ENCODE data around the gene DUSP22. TPM values are rescaled to one million over a fixed set of nuclear protein-coding genes. Genes with fewer than 3 reads are reported as not detected.

Gene DUSP22
- total and polyA plus RNA-seq, 4 donors: 9.5 to 31.0 (median 20.1) TPM

DNA sequence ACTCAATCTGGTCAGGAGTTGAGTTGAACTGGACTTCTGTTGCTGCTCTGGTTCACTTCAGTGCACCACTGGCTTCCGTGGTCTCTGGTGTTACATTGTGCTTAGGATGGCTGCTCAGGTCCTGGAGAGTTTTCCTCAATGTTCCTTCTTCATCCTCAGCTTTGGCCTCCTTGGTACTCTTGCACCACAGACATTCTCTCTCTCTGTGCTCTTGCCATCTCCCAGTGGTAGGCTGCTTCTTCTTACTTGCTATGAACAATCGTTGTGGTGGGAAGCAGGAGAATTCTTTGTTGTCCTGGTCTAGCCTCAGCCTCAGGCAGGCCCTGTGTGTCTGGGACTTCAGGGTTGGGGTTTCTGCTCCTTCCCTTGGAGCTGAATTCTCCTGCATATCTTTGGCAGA lies 14.5 kb upstream of the DUSP22 start (continued):
- TF ChIP-seq, protein P1, sequence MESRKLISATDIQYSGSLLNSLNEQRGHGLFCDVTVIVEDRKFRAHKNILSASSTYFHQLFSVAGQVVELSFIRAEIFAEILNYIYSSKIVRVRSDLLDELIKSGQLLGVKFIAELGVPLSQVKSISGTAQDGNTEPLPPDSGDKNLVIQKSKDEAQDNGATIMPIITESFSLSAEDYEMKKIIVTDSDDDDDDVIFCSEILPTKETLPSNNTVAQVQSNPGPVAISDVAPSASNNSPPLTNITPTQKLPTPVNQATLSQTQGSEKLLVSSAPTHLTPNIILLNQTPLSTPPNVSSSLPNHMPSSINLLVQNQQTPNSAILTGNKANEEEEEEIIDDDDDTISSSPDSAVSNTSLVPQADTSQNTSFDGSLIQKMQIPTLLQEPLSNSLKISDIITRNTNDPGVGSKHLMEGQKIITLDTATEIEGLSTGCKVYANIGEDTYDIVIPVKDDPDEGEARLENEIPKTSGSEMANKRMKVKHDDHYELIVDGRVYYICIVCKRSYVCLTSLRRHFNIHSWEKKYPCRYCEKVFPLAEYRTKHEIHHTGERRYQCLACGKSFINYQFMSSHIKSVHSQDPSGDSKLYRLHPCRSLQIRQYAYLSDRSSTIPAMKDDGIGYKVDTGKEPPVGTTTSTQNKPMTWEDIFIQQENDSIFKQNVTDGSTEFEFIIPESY (IDR thresholded peaks at IDR 0.05): no peak
- no peak for TF ChIP-seq FOXA2 (IDR thresholded peaks at IDR 0.05)

DNA sequence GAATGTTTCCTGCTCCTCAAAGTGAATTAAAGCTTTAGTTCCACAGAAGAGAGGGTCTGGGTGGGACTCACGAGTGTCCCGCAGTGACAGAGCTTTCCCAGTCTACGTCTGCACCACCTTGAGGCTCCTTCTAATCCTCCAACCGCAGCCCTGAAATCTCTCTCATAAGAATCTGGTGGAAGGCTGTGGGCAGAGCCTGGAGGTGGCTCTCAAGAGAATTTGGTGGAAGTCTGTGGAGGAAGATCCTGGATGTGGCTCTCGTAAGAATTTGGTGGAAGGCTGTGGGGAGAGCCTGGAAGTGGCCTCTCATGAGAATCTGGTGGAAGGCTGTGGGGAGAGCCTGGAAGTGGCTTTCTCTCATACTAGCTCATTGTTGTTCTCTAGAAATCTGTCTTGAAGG lies 13.8 kb upstream of the DUSP22 start:
- Histone ChIP-seq H3K4me3 (ENCODE audit: low read depth in 1 of 3, low read length in 3 of 3) (no peak overlapping the region), H3K9ac (ENCODE audit: low read depth in 1 of 2, low read length in 2 of 2) (no peak overlapping the region), H3K27ac (ENCODE audit: low read depth in 1 of 2, low read length in 2 of 2) (no peak overlapping the region), H3K27me3 (ENCODE audit: control insufficient read depth in 4 of 4, insufficient read depth in 4 of 4, low read length in 3 of 4) (no peaks in the 10 kb centered on the region), H3K9me3 (ENCODE audit: control insufficient read depth in 4 of 4, low read length in 3 of 4) (no peaks in the 10 kb centered on the region), H3K4me1 (ENCODE audit: control insufficient read depth in 4 of 4, insufficient read depth in 4 of 4, low read length in 3 of 4) (no peaks in the 10 kb centered on the region), H3K36me3 (ENCODE audit: control insufficient read depth in 4 of 4, insufficient read depth in 3 of 4, low read depth in 1 of 4, low read length in 3 of 4) (no peaks in the 10 kb centered on the region)
- 83% methylated on average over 5 of the region's 5 CpGs for WGBS
- TF ChIP-seq, protein P2, sequence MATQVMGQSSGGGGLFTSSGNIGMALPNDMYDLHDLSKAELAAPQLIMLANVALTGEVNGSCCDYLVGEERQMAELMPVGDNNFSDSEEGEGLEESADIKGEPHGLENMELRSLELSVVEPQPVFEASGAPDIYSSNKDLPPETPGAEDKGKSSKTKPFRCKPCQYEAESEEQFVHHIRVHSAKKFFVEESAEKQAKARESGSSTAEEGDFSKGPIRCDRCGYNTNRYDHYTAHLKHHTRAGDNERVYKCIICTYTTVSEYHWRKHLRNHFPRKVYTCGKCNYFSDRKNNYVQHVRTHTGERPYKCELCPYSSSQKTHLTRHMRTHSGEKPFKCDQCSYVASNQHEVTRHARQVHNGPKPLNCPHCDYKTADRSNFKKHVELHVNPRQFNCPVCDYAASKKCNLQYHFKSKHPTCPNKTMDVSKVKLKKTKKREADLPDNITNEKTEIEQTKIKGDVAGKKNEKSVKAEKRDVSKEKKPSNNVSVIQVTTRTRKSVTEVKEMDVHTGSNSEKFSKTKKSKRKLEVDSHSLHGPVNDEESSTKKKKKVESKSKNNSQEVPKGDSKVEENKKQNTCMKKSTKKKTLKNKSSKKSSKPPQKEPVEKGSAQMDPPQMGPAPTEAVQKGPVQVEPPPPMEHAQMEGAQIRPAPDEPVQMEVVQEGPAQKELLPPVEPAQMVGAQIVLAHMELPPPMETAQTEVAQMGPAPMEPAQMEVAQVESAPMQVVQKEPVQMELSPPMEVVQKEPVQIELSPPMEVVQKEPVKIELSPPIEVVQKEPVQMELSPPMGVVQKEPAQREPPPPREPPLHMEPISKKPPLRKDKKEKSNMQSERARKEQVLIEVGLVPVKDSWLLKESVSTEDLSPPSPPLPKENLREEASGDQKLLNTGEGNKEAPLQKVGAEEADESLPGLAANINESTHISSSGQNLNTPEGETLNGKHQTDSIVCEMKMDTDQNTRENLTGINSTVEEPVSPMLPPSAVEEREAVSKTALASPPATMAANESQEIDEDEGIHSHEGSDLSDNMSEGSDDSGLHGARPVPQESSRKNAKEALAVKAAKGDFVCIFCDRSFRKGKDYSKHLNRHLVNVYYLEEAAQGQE (IDR thresholded peaks at IDR 0.05): no peak
- no peak for TF ChIP-seq YY1 (IDR thresholded peaks at IDR 0.05)
- TF ChIP-seq NR2F2 (IDR thresholded peaks at IDR 0.05): no peak
- no peak for TF ChIP-seq EGR1 (IDR thresholded peaks at IDR 0.05; ENCODE audit: low read depth in 2 of 2)
- TF ChIP-seq JUND (IDR thresholded peaks at IDR 0.05): no peak
- TF ChIP-seq SP1 (IDR thresholded peaks at IDR 0.05): no peak
- TF ChIP-seq, protein P3, sequence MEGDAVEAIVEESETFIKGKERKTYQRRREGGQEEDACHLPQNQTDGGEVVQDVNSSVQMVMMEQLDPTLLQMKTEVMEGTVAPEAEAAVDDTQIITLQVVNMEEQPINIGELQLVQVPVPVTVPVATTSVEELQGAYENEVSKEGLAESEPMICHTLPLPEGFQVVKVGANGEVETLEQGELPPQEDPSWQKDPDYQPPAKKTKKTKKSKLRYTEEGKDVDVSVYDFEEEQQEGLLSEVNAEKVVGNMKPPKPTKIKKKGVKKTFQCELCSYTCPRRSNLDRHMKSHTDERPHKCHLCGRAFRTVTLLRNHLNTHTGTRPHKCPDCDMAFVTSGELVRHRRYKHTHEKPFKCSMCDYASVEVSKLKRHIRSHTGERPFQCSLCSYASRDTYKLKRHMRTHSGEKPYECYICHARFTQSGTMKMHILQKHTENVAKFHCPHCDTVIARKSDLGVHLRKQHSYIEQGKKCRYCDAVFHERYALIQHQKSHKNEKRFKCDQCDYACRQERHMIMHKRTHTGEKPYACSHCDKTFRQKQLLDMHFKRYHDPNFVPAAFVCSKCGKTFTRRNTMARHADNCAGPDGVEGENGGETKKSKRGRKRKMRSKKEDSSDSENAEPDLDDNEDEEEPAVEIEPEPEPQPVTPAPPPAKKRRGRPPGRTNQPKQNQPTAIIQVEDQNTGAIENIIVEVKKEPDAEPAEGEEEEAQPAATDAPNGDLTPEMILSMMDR (IDR thresholded peaks at IDR 0.05; ENCODE audit: low read depth, low read length, missing input control): no peak
- TF ChIP-seq, protein P1 (IDR thresholded peaks at IDR 0.05): no peak
- no peak for DNase-seq (ENCODE audit: low spot score)

DNA sequence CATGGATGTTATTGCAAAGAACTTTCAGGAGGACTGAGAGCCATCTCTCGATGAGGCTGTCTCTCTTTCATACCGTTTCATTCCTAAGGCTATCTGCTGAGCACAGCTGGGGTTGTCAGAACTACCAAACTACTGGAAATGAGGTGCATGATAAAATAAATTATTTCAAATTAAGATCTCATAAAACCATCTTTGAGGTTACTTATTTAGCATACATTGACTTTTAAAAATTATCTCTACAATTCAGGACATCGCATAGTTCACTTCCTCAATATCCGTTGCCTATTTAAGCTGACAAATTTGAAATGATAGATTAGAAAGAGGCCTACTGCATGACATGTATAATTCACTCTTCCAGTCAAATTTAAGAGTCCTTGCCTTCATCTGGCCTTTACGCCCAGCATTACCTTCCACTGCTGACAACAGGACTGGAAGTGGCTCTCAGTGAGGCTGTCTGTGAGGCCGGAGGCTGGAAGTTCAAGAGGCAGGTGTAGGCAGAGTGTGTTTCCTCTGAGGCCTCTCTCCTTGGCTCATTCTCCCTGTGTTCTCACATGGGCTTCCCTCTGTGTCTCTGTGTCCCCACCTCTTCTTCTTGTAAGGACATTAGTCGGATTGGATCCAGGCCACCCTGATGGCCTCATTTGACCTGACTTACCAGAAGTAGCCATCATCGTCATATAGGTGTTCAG lies 12.8 kb upstream of the DUSP22 start:
- no peak for DNase-seq (ENCODE audit: low spot score)

More for the DNA sequence above, 12.8 kb upstream of the DUSP22 start:
- no peak overlapping the region for H3K9ac ChIP-seq (ENCODE audit: low read depth in 1 of 2, low read length in 2 of 2)
- no peaks in the 10 kb centered on the region for H3K27me3 ChIP-seq (ENCODE audit: control insufficient read depth in 4 of 4, insufficient read depth in 4 of 4, low read length in 3 of 4)
- no peak overlapping the region for H3K4me3 ChIP-seq (ENCODE audit: low read depth in 1 of 3, low read length in 3 of 3)
- no peak for TF ChIP-seq RAD21 (IDR thresholded peaks at IDR 0.05)
- no peak for TF ChIP-seq EGR1 (IDR thresholded peaks at IDR 0.05; ENCODE audit: low read depth in 2 of 2)
- TF ChIP-seq, protein P3 (IDR thresholded peaks at IDR 0.05; ENCODE audit: low read depth, low read length, missing input control): no peak
- no peak for TF ChIP-seq FOXA1 (IDR thresholded peaks at IDR 0.05)
- TF ChIP-seq JUND (IDR thresholded peaks at IDR 0.05): no peak
- H3K4me1 ChIP-seq (ENCODE audit: control insufficient read depth in 4 of 4, insufficient read depth in 4 of 4, low read length in 3 of 4): no peaks in the 10 kb centered on the region
- H3K9me3 ChIP-seq (ENCODE audit: control insufficient read depth in 4 of 4, low read length in 3 of 4): no peaks in the 10 kb centered on the region
- no peak overlapping the region for H3K27ac ChIP-seq (ENCODE audit: low read depth in 1 of 2, low read length in 2 of 2)
- H3K36me3 ChIP-seq (ENCODE audit: control insufficient read depth in 4 of 4, insufficient read depth in 3 of 4, low read depth in 1 of 4, low read length in 3 of 4): no peaks in the 10 kb centered on the region
- WGBS: 85% methylated on average over 8 of the region's 8 CpGs
